T-helper 2 cell treated with Interferon-gamma antibody and Interleukin-4, amounts not matched to agents 5 μg/mL and 100 μg/mL, for 36 hours (primary cell): ENCODE results near the gene MCCC1.
A peak's percentile ranks its signal among the peaks of the same experiment; 100 is the strongest.

ENCODE experiments used
- DNase-seq: peaks from one replicate; pipeline ENCODE4 v3.0.0; 2021; ENCODE audit warnings: low spot score
- H3K27ac Mint-ChIP-seq: one replicate; pipeline ENCODE4 v1.8.0; 2021; ENCODE audit warnings: mild to moderate bottlenecking, mixed read lengths
- H3K27me3 Mint-ChIP-seq: one replicate; pipeline ENCODE4 v1.8.0; 2021; ENCODE audit warnings: low read depth, mixed read lengths
- H3K36me3 Mint-ChIP-seq: one replicate; pipeline ENCODE4 v1.8.0; 2021; ENCODE audit warnings: low read depth, mixed read lengths
- H3K4me1 Mint-ChIP-seq: one replicate; pipeline ENCODE4 v1.8.0; 2021; ENCODE audit warnings: low read depth, mixed read lengths
- H3K4me3 Mint-ChIP-seq: one replicate; pipeline ENCODE4 v1.8.0; 2022; ENCODE audit warnings: mild to moderate bottlenecking, moderate library complexity, mixed read lengths
- H3K9me3 Mint-ChIP-seq: one replicate; pipeline ENCODE4 v1.8.0; 2021; ENCODE audit warnings: mixed read lengths

MCCC1 gene

GRCh38 chr3:183099026-183099837, at the start of gene MCCC1:
Gene MCCC1 (minus strand): TSS chr3:183099496. CDS start chr3:183099440, 56 bp downstream.
- Mint-ChIP-seq H3K27me3 (no peaks in the 10 kb centered on the region), H3K4me1 (peaks cover 22% of the 10 kb centered on the region), H3K4me3 (peak within 1 kb of the TSS; percentile 93), H3K9me3 (no peaks in the 10 kb centered on the region), H3K36me3 (peaks cover 8% of the 10 kb centered on the region), H3K27ac (peak within 1 kb of the TSS; percentile 93)
- DNase-seq = peak; percentile 98

DNA sequence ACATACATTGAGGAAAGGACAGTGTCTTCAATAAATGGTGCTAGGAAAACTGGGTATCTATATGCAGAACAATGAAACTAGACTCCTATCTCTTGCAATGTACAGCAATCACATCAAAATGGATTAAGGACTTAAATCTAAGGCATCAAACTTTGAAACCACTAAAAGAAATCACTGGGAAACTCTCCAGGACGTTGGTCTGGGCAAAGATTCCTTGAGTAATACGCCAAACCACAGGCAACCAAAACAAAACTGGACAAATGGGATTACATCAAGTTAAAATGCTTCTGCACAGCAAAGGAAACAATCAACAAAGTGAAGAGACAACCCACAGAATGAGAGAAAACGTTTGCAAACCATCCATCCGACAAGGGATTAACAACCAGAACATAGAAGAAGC, 48.8 kb upstream of the MCCC1 start:
- H3K4me3 Mint-ChIP-seq = no peak overlapping the region
- no peaks in the 10 kb centered on the region for H3K36me3 Mint-ChIP-seq
- no peak for DNase-seq

DNA sequence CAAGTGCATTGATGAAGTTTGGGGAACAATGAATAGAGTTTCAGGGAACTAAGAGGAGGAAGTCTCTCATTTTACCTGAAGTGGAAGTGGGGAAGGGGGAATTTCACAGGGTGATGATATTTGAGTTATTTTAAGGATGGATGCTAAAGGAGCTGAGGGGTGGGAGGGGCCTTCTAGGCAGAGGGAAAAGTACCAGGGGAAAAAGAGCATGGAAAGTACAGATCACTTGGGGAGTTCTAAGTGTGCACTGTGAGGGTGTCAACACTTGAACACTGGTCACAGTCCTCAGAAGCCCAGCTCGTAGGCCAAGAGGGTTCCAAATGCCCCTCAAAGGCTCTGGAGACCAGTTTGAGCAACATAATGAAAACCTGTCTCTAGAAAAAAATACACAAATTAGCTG, 45.1 kb upstream of the MCCC1 start:
- Mint-ChIP-seq H3K27ac (no peak overlapping the region), H3K4me1 (no peaks in the 10 kb centered on the region), H3K27me3 (no peaks in the 10 kb centered on the region), H3K4me3 (no peak overlapping the region), H3K36me3 (no peaks in the 10 kb centered on the region), H3K9me3 (no peaks in the 10 kb centered on the region)
- no peak for DNase-seq

More for the DNA sequence above, 48.8 kb upstream of the MCCC1 start:
- Mint-ChIP-seq H3K9me3 (no peaks in the 10 kb centered on the region), H3K27me3 (no peaks in the 10 kb centered on the region), H3K4me1 (no peaks in the 10 kb centered on the region), H3K27ac (no peak overlapping the region)

GRCh38 chr3:183142199-183142598, 42.9 kb upstream of the MCCC1 start:
- H3K4me1 Mint-ChIP-seq = no peaks in the 10 kb centered on the region
- no peak overlapping the region for H3K4me3 Mint-ChIP-seq
- H3K27ac Mint-ChIP-seq = no peak overlapping the region
- no peaks in the 10 kb centered on the region for H3K9me3 Mint-ChIP-seq
- no peaks in the 10 kb centered on the region for H3K27me3 Mint-ChIP-seq
- H3K36me3 Mint-ChIP-seq = no peaks in the 10 kb centered on the region
- no peak for DNase-seq

DNA sequence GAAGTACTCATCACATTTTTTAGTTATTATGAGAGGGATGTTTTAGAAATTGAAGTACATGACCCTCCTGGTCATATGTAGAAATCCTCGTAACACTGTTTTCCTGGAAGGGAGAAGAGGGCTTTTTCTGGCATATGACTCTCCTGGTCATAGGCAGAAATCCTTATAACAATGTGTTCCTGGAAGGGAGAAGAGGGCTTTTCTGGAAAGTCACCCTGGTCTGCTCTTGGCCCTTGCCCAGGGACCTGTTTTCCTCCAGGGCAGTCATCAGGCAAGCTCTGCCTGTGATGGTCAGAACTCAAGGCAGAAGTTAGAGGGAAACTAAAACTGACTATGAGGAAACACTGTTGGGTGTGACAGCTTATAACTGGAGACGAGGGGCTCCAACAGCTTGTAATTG, 35.5 kb upstream of the MCCC1 start:
- DNase-seq = no peak
- Mint-ChIP-seq H3K27me3 (no peaks in the 10 kb centered on the region), H3K4me1 (peaks cover 1% of the 10 kb centered on the region), H3K27ac (no peak overlapping the region), H3K9me3 (peaks cover 5% of the 10 kb centered on the region), H3K36me3 (peaks cover 5% of the 10 kb centered on the region), H3K4me3 (no peak overlapping the region)

DNA sequence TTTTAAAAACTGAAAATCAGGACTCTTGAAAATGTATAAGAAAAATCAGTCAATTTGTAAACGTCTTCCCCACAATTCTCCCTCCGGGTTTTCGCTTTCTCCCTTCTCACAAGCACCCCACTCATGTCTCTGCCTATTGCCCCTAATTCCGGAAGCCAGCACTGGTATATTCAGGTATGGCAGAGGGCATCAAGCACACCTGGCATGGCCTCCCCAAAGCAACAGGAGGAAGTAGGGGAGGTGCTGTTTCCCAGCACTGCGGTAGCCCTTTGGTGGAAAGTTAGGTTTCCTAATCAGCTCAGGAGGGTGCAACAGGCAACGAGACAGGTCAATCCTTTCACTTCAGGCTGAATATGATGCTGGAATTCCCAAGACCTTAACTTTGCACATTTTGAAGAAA, 33.1 kb upstream of the MCCC1 start:
- Mint-ChIP-seq H3K4me3 (no peak overlapping the region), H3K27me3 (no peaks in the 10 kb centered on the region), H3K36me3 (peaks cover 14% of the 10 kb centered on the region), H3K27ac (no peak overlapping the region), H3K9me3 (peaks cover 18% of the 10 kb centered on the region), H3K4me1 (peaks cover 1% of the 10 kb centered on the region)
- no peak for DNase-seq

GRCh38 chr3:183131735-183132134, 32.4 kb upstream of the MCCC1 start:
- no peak for DNase-seq
- no peak overlapping the region for H3K4me3 Mint-ChIP-seq
- H3K27me3 Mint-ChIP-seq = no peaks in the 10 kb centered on the region
- H3K9me3 Mint-ChIP-seq = peaks cover 18% of the 10 kb centered on the region
- H3K27ac Mint-ChIP-seq = no peak overlapping the region
- peaks cover 1% of the 10 kb centered on the region for H3K4me1 Mint-ChIP-seq
- peaks cover 14% of the 10 kb centered on the region for H3K36me3 Mint-ChIP-seq

- H3K27ac Mint-ChIP-seq = no peak overlapping the region
- H3K27me3 Mint-ChIP-seq = no peaks in the 10 kb centered on the region
- H3K4me3 Mint-ChIP-seq = no peak overlapping the region
- peaks cover 18% of the 10 kb centered on the region for H3K9me3 Mint-ChIP-seq
- H3K36me3 Mint-ChIP-seq = peaks cover 14% of the 10 kb centered on the region
- DNase-seq = no peak
- peaks cover 1% of the 10 kb centered on the region for H3K4me1 Mint-ChIP-seq
These were observed 32.0 kb upstream of the MCCC1 start for GRCh38 chr3:183131186-183131725.

GRCh38 chr3:183129243-183129642, 29.9 kb upstream of the MCCC1 start:
- no peak for DNase-seq
- H3K27ac Mint-ChIP-seq = no peak overlapping the region
- peaks cover 18% of the 10 kb centered on the region for H3K9me3 Mint-ChIP-seq
- H3K27me3 Mint-ChIP-seq = no peaks in the 10 kb centered on the region
- no peak overlapping the region for H3K4me3 Mint-ChIP-seq
- peaks cover 14% of the 10 kb centered on the region for H3K36me3 Mint-ChIP-seq
- H3K4me1 Mint-ChIP-seq = peaks cover 1% of the 10 kb centered on the region

- H3K9me3 Mint-ChIP-seq = peaks cover 18% of the 10 kb centered on the region
- H3K27me3 Mint-ChIP-seq = no peaks in the 10 kb centered on the region
- H3K27ac Mint-ChIP-seq = no peak overlapping the region
- no peaks in the 10 kb centered on the region for H3K4me1 Mint-ChIP-seq
- no peak for DNase-seq
- H3K36me3 Mint-ChIP-seq = peaks cover 14% of the 10 kb centered on the region
- H3K4me3 Mint-ChIP-seq = no peak overlapping the region
These were observed 29.4 kb upstream of the MCCC1 start for GRCh38 chr3:183128709-183129108.

- Mint-ChIP-seq H3K27me3 (no peaks in the 10 kb centered on the region), H3K36me3 (peaks cover 4% of the 10 kb centered on the region), H3K27ac (no peak overlapping the region), H3K9me3 (peaks cover 3% of the 10 kb centered on the region), H3K4me1 (peaks cover 3% of the 10 kb centered on the region), H3K4me3 (no peak overlapping the region)
- DNase-seq = no peak
These were observed 24.6 kb upstream of the MCCC1 start for GRCh38 chr3:183123891-183124290.

- no peaks in the 10 kb centered on the region for H3K9me3 Mint-ChIP-seq
- H3K4me3 Mint-ChIP-seq = no peak overlapping the region
- H3K27me3 Mint-ChIP-seq = peaks cover 4% of the 10 kb centered on the region
- no peak for DNase-seq
- H3K36me3 Mint-ChIP-seq = no peaks in the 10 kb centered on the region
- no peak overlapping the region for H3K27ac Mint-ChIP-seq
- H3K4me1 Mint-ChIP-seq = peaks cover 3% of the 10 kb centered on the region
These were observed 23.1 kb upstream of the MCCC1 start for GRCh38 chr3:183122257-183122932.

GRCh38 chr3:183120538-183121215, 21.4 kb upstream of the MCCC1 start:
- Mint-ChIP-seq H3K4me1 (peaks cover 3% of the 10 kb centered on the region), H3K9me3 (no peaks in the 10 kb centered on the region), H3K27ac (no peak overlapping the region), H3K36me3 (no peaks in the 10 kb centered on the region), H3K27me3 (peaks cover 16% of the 10 kb centered on the region), H3K4me3 (no peak overlapping the region)
- no peak for DNase-seq

DNA sequence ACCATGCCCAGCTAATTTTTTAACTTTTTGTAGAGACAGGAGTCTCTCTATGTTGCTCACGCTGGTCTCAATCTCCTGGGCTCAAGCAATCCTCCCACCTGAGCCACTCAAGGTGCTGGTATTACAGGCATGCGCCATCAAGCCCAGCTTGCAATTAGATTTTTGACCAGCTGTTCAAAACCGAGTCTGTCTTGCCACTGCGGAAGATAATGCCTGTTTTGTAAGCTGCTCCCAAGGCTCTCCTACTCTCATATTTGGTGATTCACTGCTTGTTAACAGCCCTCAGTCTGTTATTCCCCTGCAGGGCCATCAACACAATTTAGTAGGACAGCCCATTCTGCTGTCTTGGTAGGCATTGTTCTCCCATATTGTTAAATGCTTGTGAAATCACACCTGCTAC, 17.8 kb upstream of the MCCC1 start:
- peaks cover 5% of the 10 kb centered on the region for H3K9me3 Mint-ChIP-seq
- no peak for DNase-seq
- no peak overlapping the region for H3K27ac Mint-ChIP-seq
- no peaks in the 10 kb centered on the region for H3K4me1 Mint-ChIP-seq
- peaks cover 24% of the 10 kb centered on the region for H3K27me3 Mint-ChIP-seq
- H3K4me3 Mint-ChIP-seq = peak overlapping the region; percentile 85
- no peaks in the 10 kb centered on the region for H3K36me3 Mint-ChIP-seq
